ENCODE measurements around the gene SPATS2.
"Not testable (repeated sequence)": the region's sequence is repeated elsewhere in the genome, so short reads cannot be mapped to it uniquely, and the experiment has no call there.

The SPATS2 gene

DNA sequence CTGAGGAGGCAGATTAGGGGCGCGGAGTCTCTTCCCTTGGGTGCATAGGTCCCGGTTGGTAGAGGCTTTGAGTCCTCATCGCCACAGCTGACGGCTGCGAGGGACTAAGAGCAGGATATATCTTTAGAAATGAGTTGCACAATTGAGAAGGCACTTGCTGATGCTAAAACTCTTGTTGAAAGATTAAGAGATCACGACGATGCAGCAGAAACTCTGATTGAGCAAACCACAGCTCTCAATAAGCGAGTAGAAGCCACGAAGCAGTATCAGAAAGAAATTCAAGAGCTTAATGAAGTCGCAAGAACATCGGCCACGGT lies 22.1 kb downstream of the SPATS2 start:
- in situ Hi-C loops (cut with MboI; ENCODE audit: low sequenced_read_pairs), result no loop called here

GRCh38 chr12:49397000-49397399 lies 29.7 kb downstream of the SPATS2 start:
- in situ Hi-C loops (cut with MboI; ENCODE audit: low sequenced_read_pairs), result no loop called here

GRCh38 chr12:49400304-49400703 lies 33.0 kb downstream of the SPATS2 start:
- in situ Hi-C loops (cut with MboI; ENCODE audit: low sequenced_read_pairs), result no loop called here

GRCh38 chr12:49403971-49404450 lies 36.7 kb downstream of the SPATS2 start:
- in situ Hi-C loops (cut with MboI; ENCODE audit: low sequenced_read_pairs), result no loop called here

- in situ Hi-C loops (cut with MboI; ENCODE audit: low sequenced_read_pairs), result no loop called here
Observed at GRCh38 chr12:49404956-49405355, 37.7 kb downstream of the SPATS2 start.

GRCh38 chr12:49410818-49411217 lies 43.6 kb downstream of the SPATS2 start:
- in situ Hi-C loops (cut with MboI; ENCODE audit: low sequenced_read_pairs), result no loop called here

GRCh38 chr12:49413010-49413409 lies 45.7 kb downstream of the SPATS2 start:
- in situ Hi-C loops (cut with MboI; ENCODE audit: low sequenced_read_pairs), result no loop called here

- in situ Hi-C loops (cut with MboI; ENCODE audit: low sequenced_read_pairs), result no loop called here
Observed at GRCh38 chr12:49413796-49414195, 46.5 kb downstream of the SPATS2 start.

- in situ Hi-C loops (cut with MboI; ENCODE audit: low sequenced_read_pairs), result no loop called here
Observed at GRCh38 chr12:49414364-49414763, 47.1 kb downstream of the SPATS2 start.

GRCh38 chr12:49415521-49415970 lies 48.3 kb downstream of the SPATS2 start:
- in situ Hi-C loops (cut with MboI; ENCODE audit: low sequenced_read_pairs), result no loop called here

DNA sequence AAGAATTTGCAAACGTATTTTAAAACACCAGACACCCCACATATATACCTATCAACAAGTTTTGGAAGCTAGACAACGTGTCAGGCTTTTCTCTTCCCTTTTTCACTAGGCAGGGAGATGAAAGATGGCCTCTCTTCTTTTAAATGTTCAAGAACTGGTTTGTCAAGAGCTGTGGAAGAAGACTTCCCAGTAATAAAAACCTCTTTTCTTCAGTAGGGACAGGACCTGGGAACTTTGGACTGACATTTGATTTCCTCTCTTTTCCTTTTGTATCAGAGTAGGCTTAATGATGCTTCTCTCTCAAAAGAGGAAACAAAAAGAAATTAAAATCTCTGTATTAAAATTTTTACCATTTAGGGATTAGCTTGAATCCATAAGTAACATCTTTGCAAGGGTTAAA lies 49.6 kb downstream of the SPATS2 start:
- in situ Hi-C loops (cut with MboI; ENCODE audit: low sequenced_read_pairs), result no loop called here

DNA sequence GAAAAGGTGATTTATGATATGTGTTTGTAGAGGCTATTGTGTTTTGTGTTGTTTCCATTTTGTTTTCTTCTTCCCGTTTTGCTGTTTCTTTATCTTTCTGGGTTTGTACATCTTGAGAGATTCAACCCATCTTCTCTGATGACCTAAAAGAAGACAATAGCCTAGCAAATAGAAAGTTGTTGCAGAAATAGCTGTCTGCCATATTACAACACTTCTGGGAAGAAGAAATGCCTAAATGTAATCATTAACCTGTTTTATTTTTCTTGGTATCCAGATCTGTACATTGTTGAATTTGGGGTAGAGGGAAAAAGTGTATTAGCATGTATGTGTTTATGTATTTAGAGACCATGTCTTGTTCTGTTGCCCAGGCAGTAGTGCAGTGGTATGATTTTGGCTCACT lies 50.3 kb downstream of the SPATS2 start:
- in situ Hi-C loops (cut with MboI; ENCODE audit: low sequenced_read_pairs), result no loop called here

GRCh38 chr12:49420556-49420955 lies 53.3 kb downstream of the SPATS2 start:
- in situ Hi-C loops (cut with MboI; ENCODE audit: low sequenced_read_pairs), result no loop called here

- in situ Hi-C loops (cut with MboI; ENCODE audit: low sequenced_read_pairs), result no loop called here
Observed at GRCh38 chr12:49422114-49422513, 54.9 kb downstream of the SPATS2 start.

DNA sequence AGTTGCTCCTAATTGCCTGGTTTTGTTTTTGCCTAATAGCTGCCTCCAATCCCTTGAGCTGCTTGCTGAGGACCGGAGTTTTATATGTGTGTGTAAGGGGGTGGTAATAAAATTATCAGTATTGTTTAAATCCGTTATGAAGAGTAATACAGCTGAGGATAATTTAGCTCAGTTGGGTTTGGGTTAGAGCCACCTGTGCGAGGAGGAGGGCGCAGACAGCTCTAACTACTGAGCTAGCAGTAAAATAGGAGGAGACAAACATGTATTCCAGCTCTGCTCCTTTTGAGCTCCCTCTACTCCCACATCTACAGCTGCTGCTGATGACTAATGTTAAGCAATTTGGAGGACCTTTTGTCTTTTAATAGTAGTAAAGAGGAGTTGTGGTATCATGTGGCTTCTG lies 61.5 kb downstream of the SPATS2 start:
- in situ Hi-C loops (cut with MboI; ENCODE audit: low sequenced_read_pairs), result no loop called here

- in situ Hi-C loops (cut with MboI; ENCODE audit: low sequenced_read_pairs), result no loop called here
Observed at GRCh38 chr12:49432616-49433015, 65.4 kb downstream of the SPATS2 start.

DNA sequence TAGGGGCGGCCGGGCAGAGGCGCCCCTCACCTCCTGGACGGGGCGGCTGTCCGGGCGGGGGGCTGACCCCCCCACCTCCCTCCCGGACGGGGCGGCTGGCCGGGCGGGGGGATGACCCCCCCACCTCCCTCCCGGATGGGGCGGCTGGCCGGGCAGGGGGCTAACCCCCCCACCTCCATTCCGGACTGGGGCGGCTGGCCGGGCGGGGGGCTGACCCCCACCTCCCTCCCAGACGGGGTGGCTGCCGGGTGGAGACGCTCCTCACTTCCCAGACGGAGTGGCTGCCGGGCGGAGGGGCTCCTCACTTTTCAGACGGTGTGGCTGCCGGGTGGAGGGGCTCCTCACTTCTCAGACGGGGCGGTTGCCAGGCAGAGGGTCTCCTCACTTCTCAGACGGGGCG lies 69.5 kb downstream of the SPATS2 start:
- in situ Hi-C loops (cut with MboI; ENCODE audit: low sequenced_read_pairs), result not testable (repeated sequence)

GRCh38 chr12:49439042-49439441 lies 71.8 kb downstream of the SPATS2 start:
- in situ Hi-C loops (cut with MboI; ENCODE audit: low sequenced_read_pairs), result no loop called here

GRCh38 chr12:49440035-49440434 lies 72.8 kb downstream of the SPATS2 start:
- in situ Hi-C loops (cut with MboI; ENCODE audit: low sequenced_read_pairs), result no loop called here

- in situ Hi-C loops (cut with MboI; ENCODE audit: low sequenced_read_pairs), result no loop called here
Observed at GRCh38 chr12:49442915-49443314, 75.7 kb downstream of the SPATS2 start.

DNA sequence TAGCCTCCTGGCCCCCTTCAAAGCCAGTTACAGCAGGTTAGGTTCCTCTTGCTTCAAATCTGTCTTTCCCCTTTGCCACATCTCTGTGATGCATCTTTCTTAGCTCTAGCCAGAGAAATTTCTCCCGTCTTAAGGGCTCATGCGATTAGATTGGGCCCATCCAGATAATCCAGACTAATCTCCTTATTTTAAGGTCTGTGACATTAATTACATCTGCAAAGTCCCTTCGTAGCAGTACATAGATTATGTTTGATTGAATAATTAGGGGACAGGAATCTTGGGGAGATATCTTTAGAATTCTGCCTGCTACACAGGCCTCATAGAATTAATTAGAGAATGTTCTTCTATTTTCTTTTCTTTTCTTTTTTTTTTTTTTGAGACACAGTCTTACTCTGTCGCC lies 79.3 kb downstream of the SPATS2 start:
- in situ Hi-C loops (cut with MboI; ENCODE audit: low sequenced_read_pairs), result no loop called here

DNA sequence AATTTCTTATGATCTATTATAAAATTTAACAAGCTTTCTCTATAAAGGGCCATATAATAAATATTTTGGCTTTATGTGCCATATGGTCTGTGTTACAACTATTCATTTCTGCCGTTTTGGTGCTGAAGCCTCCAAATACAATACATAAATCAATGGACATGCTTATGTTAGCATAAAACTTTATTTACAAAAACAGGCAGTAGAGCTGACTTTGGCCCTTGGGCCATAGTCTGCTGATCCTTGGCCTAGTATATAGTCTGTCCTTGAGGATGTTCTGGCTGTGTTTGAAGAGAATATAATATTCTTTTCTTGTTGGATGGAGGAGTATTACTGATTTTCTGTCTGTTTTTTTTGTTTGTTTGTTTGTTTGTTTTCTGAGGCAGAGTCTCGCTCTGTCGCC lies 81.6 kb downstream of the SPATS2 start:
- in situ Hi-C loops (cut with MboI; ENCODE audit: low sequenced_read_pairs), result no loop called here

- in situ Hi-C loops (cut with MboI; ENCODE audit: low sequenced_read_pairs), result no loop called here
Observed at GRCh38 chr12:49451468-49452259, 84.4 kb downstream of the SPATS2 start.
